ENCODE results near the gene AKT1. TPM values are rescaled to one million over a fixed set of nuclear protein-coding genes. Genes with fewer than 3 reads are reported as not detected.

AKT1 gene
- total RNA-seq, 1 donor from 2014 or later = 166 TPM

GRCh38 chr14:104723651-104724406 lies 71.7 kb downstream of the AKT1 start, which contains the start of gene ADSS1:
TSS of gene ADSS1 (plus strand) at chr14:104724229. CDS start at chr14:104724271, 42 bp downstream.
- peak; percentile 69 for DNase-seq (ENCODE audit: low spot score)

DNA sequence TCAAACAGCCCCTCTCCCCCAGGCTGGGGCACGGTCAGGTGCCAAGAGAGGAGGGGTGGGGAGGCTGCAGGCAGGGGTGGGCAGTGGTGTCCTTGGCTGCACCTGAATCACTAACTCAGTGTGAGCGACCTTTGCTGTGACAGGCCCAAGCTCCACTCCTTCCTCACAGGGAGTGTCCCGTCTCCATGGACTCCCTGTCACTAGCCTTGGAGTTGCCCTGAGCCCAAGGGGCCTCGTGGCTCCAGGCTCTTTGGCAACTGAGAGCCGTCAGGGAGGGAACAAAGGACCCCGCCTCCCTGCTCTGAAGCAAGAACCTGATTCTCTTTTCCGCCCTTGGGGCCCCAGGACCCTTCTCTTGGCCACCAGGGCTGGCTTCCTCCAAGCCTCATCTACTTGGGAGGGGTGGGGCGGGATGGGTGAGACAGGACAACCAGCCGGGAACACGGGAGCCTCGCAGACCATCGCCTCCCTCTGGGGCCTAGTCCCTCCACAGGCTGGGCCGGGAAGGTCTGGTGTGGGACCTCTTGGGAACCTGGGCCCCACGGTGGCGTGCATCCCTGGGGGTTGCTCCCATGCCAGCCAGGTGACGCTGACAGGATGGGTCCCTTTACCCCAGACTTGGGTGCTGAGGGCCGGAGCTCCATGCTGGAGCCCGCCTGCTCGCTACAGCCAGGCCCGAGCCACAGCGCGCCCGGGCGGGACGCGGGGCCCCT lies 72.5 kb downstream of the AKT1 start:
- DNase-seq (ENCODE audit: low spot score) = peak; percentile 45

GRCh38 chr14:104721505-104722431 lies 73.8 kb downstream of the AKT1 start:
- no peak for DNase-seq (ENCODE audit: low spot score)

Other genes with a start within 250 kb of the AKT1 start
- gene C14orf180, start 216.0 kb downstream of the AKT1 start, total RNA-seq = 0.26 TPM
- gene TMEM179, start 191.0 kb downstream of the AKT1 start, total RNA-seq = 1.5 TPM
- gene INF2, start 106.1 kb downstream of the AKT1 start, total RNA-seq = 306 TPM
- gene ADSS1, start 71.5 kb downstream of the AKT1 start, total RNA-seq = 49.3 TPM
- gene SIVA1, start 42.6 kb downstream of the AKT1 start, total RNA-seq = 80.6 TPM
- 10.3 TPM for gene ZBTB42, start 5.4 kb upstream of the AKT1 start, total RNA-seq
- gene CEP170B, start 69.5 kb upstream of the AKT1 start, total RNA-seq = 95.6 TPM
- gene PLD4, start 129.1 kb upstream of the AKT1 start, total RNA-seq = 16.7 TPM
- gene AHNAK2, start 182.6 kb upstream of the AKT1 start, total RNA-seq = 16.0 TPM
- 17.3 TPM for gene CLBA1, start 190.0 kb upstream of the AKT1 start, total RNA-seq
- gene CDCA4, start 225.3 kb upstream of the AKT1 start, total RNA-seq = 5.4 TPM